AG09309 (cell line): ENCODE measurements around the gene ATXN7.

Experiments
- DNase-seq: peaks from one replicate; pipeline ENCODE4 v3.0.0-alpha.2; 2010; ENCODE audit warnings: low read depth
- H3K4me3 ChIP-seq: 2 replicates; pipeline ENCODE4 v1.5.1; 2011; ENCODE audit warnings: mild to moderate bottlenecking, low read depth, low read length, moderate library complexity; ENCODE audit not compliant: control insufficient read depth
- CTCF ChIP-seq: IDR thresholded peaks from 2 replicates; pipeline ENCODE4 v1.5.1; 2011; ENCODE audit warnings: mild to moderate bottlenecking, low read depth, low read length, inconsistent platforms; ENCODE audit not compliant: insufficient read depth, control insufficient read depth; ENCODE audit errors: missing control alignments

Gene ATXN7

DNA sequence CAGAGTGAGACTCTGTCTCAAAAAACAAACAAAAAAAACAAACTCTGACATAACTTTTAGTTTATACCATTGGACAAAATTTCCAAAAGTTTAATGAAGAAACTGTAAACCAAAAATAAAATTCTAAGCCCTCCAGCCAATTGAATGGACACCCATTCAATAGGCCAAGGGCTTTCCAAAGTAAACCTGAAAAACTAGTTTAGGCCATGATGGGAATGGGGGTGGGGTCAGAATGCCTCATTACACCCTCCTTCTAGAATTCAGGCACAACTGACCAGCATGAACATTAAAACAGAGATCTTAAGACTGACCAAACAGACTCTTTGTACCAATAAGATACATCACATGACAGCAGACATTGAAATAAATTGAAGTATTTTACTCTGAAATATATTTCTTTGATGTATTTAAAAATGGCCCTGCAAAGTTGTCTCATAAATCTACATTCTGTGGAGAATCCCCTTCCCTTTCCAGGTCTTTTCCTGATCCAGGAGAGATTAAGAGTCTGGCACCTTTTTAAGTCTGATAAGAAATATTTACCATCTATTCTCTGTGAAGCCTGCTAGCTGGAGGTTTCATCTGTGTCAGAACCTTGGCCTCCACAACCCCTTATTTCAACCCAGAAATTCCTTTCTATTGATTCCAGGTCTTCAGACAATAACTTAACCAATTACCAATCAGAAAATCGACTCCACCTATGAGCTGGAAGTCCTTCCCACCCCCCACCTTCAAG is 15.8 kb upstream of the ATXN7 start:
- DNase-seq = no peak
- no peak for TF ChIP-seq CTCF
- no peak overlapping the region for H3K4me3 ChIP-seq

DNA sequence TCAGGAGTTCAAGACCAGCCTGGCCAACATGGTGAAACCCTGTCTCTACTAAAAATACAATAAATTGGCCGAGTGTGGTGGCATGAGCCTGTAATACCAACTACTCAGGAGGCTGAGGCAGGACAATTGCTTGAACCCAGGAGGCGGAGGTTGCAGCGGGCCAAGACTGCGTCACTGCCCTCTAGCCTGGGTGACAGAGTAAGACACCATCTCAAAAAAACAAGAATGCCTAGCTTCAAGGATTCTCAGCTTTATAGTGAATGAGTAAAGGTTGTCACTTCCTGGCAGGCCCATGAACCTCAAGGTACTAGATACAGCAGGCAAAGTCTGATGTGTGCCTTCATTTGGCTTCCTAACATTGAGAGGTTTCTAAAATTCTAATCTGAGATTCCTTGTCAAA is 14.5 kb upstream of the ATXN7 start:
- H3K4me3 ChIP-seq = no peak overlapping the region
- TF ChIP-seq CTCF = no peak
- no peak for DNase-seq

GRCh38 chr3:63851287-63851686 is 12.4 kb upstream of the ATXN7 start:
- no peak for DNase-seq
- no peak overlapping the region for H3K4me3 ChIP-seq
- TF ChIP-seq CTCF = no peak

DNA sequence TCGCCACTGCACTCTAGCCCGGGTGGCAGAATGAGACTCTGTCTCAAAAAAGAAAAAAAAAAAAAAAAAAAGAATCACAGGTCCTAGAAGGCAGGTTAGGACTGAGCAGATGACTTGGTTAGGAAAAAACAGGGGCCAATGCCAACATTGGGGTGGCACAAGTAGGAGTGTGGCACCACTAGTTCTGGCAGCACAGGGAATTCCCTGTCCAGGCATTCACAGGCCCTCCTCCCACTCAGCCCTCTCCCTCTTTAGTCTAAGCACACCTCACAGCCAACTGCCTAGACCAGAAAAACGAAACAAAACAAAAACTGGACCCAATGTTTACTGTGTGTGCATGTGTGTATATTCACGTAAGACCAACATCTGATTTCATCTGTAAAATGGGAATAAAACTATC is 10.6 kb upstream of the ATXN7 start:
- no peak for TF ChIP-seq CTCF
- no peak overlapping the region for H3K4me3 ChIP-seq
- DNase-seq = no peak

DNA sequence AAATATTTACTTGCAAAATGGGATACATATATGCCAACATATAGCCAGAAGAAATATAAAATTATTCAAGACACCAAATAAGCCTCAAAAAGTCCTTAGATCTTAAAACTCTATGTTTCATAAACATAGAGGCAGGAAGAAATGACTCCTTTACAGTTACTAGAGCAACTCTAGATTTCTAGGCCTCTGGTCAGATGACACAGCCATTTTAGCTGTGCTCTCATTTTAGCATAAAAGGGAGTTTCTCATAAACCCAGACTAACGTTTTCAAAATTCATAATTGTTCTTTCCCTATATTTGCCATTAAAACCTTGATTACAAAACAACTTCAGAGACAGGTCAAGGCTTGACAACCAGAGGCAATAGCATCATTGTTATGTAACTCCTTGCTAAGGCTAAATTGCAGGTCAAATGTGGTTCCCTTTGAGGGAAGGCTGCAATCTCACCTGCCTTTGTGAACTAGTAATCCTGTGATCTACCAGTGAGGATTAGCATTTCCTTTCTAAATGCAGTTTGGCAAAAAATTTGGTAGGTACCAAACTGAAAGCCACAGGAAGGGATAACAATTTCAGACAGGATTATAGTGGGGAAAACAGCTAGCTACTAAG is 8.2 kb upstream of the ATXN7 start:
- no peak overlapping the region for H3K4me3 ChIP-seq
- DNase-seq = no peak
- TF ChIP-seq CTCF = no peak

DNA sequence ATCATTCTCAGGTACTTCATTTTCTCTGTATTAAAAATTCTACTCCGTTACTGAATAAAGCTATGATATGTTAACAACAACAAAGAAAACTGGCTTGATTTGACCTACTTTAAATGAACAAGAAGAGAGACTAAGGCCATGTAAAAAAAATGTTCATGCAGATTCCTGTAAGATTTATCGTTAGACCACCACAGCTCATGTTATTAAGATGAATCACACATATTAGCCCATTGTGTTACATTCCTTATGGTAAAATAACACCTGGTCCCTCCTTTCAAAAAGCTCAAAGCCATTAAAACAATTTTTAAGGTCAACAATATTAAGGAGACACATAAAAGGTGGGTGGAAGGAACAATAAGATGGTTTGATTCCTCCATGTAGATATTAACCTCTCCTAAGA is 6.4 kb upstream of the ATXN7 start:
- H3K4me3 ChIP-seq = no peak overlapping the region
- TF ChIP-seq CTCF = no peak
- no peak for DNase-seq
